ENCODE measurements around the gene FBXL16. TPM values are rescaled to one million over a fixed set of nuclear protein-coding genes. Genes with fewer than 3 reads are reported as not detected.

Gene FBXL16
- total RNA-seq, 6 experiments from 2014 or later, result 0.05 to 2.3 (median 1.7) TPM; not detected in 3

- no peaks in the 10 kb centered on the region for H3K9me3 ChIP-seq
- H3K27me3 ChIP-seq, result peaks cover 8 to 20% of the 10 kb centered on the region in 2 donors
- 62% methylated on average over 17 of the region's 19 CpGs for WGBS (ENCODE audit: insufficient coverage, low coverage, low lambda C conversion rate, missing lambda C conversion rate)
- no peaks in the 10 kb centered on the region for H3K4me1 ChIP-seq
- H3K27ac ChIP-seq, result no peak overlapping the region
- ATAC-seq (no peak), DNase-seq (no peak)
- no peak overlapping the region for H3K4me3 ChIP-seq
- H3K36me3 ChIP-seq, result no peaks in the 10 kb centered on the region
- intact Hi-C loops (cut with DNase I), result no loop called here
- TF ChIP-seq, protein P1, sequence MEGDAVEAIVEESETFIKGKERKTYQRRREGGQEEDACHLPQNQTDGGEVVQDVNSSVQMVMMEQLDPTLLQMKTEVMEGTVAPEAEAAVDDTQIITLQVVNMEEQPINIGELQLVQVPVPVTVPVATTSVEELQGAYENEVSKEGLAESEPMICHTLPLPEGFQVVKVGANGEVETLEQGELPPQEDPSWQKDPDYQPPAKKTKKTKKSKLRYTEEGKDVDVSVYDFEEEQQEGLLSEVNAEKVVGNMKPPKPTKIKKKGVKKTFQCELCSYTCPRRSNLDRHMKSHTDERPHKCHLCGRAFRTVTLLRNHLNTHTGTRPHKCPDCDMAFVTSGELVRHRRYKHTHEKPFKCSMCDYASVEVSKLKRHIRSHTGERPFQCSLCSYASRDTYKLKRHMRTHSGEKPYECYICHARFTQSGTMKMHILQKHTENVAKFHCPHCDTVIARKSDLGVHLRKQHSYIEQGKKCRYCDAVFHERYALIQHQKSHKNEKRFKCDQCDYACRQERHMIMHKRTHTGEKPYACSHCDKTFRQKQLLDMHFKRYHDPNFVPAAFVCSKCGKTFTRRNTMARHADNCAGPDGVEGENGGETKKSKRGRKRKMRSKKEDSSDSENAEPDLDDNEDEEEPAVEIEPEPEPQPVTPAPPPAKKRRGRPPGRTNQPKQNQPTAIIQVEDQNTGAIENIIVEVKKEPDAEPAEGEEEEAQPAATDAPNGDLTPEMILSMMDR (IDR thresholded peaks at IDR 0.05), result no peak
- TF ChIP-seq POLR2A (IDR thresholded peaks at IDR 0.05), result no peak
Observed at GRCh38 chr16:702341-702740, 3.3 kb downstream of the FBXL16 start.

GRCh38 chr16:700684-701584 is 4.7 kb downstream of the FBXL16 start:
- Histone ChIP-seq H3K4me3 (no peak overlapping the region), H3K9me3 (no peaks in the 10 kb centered on the region), H3K27me3 (peaks cover 8 to 20% of the 10 kb centered on the region in 2 donors), H3K4me1 (no peaks in the 10 kb centered on the region), H3K36me3 (no peaks in the 10 kb centered on the region), H3K27ac (no peak overlapping the region)
- 13% methylated on average over 22 of the region's 76 CpGs for WGBS (ENCODE audit: insufficient coverage, low coverage, low lambda C conversion rate, missing lambda C conversion rate)
- ATAC-seq (peak; percentile 36 to 72 (median 46)), DNase-seq (no peak)
- no peak for TF ChIP-seq POLR2A (IDR thresholded peaks at IDR 0.05)
- TF ChIP-seq, protein P1 (IDR thresholded peaks at IDR 0.05), result no peak
- intact Hi-C loops (cut with DNase I), result no loop called here

DNA sequence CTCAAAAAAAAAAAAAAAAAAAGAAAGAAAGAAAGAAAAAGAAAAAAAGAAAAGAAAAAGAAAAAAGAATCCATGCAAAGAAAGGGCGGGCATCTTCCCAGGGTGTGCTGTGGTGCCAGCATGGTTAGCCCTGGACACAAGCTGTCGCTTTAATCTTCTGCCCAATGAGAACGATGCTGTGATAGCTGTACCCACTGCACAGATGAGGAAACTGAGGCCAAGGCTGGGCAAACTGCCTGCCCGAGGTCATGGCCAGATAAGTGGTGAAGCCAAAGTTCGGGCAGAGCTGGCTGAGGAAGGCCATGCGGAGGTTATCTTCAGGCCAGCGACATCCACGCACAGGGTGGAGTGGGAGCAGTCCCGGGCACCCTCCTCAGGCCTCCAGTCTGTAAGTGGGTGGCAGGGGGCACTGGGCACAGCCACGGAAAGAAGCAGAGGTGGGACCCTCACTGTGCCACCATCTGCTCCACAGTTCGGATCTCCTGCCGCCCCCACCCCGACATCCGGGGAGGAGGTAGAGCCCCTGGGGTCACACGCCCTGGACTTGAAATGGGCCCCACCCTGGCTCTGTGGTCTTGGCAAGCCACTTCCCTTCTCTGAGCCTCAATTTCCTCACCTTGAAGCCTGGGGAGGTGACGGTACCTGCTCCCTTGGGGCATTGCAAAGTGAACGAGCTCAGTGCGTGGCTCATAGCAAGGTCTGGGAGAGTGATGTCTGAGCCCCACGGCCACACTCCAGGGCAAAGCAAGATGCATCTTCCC is 6.5 kb downstream of the FBXL16 start:
- 51% methylated on average over 3 of the region's 19 CpGs for WGBS (ENCODE audit: insufficient coverage, low coverage, low lambda C conversion rate, missing lambda C conversion rate)
- Histone ChIP-seq H3K9me3 (no peaks in the 10 kb centered on the region), H3K36me3 (no peaks in the 10 kb centered on the region), H3K27me3 (peaks cover 8 to 29% of the 10 kb centered on the region in 2 donors), H3K4me1 (peaks cover 0 to 4% (median 0%) of the 10 kb centered on the region in 4 donors), H3K4me3 (no peak overlapping the region), H3K27ac (no peak overlapping the region)
- no peak for ATAC-seq
- no peak for TF ChIP-seq POLR2A (IDR thresholded peaks at IDR 0.05)
- TF ChIP-seq, protein P1 (IDR thresholded peaks at IDR 0.05), result no peak
- intact Hi-C loops (cut with DNase I), result no loop called here
- DNase-seq, result no peak

GRCh38 chr16:695355-696089 is 10.1 kb downstream of the FBXL16 start:
- Histone ChIP-seq H3K4me1 (peaks cover 0 to 4% (median 1%) of the 10 kb centered on the region in 4 donors), H3K27me3 (peaks cover 0 to 25% of the 10 kb centered on the region in 2 donors), H3K4me3 (no peak overlapping the region), H3K36me3 (no peaks in the 10 kb centered on the region), H3K9me3 (no peaks in the 10 kb centered on the region), H3K27ac (no peak overlapping the region)
- TF ChIP-seq, protein P1 (IDR thresholded peaks at IDR 0.05), result no peak
- TF ChIP-seq POLR2A (IDR thresholded peaks at IDR 0.05), result no peak
- DNase-seq (peak in 1 of 3 donors; percentile 33), ATAC-seq (peak in 3 of 4 donors; percentile 8 to 47 (median 40))
- 0% methylated on average over 2 of the region's 71 CpGs for WGBS (ENCODE audit: insufficient coverage, low coverage, low lambda C conversion rate, missing lambda C conversion rate)
- intact Hi-C loops (cut with DNase I), result no loop called here

Measured in right lobe of liver (tissue), 6 donors.